HepG2 (cell line): Measurements from ENCODE around the gene SCYL1. TPM values are rescaled to one million over a fixed set of nuclear protein-coding genes. Genes with fewer than 3 reads are reported as not detected.

Experiments
- ATAC-seq: fragments of 200-7000 bp; cut with Tn5 transposase; 3 replicates; pipeline ENCODE4 v1.9.1; 2020; ENCODE audit warnings: mild to moderate bottlenecking, moderate library complexity
- BruUV-seq: library from RNA; stranded (reverse); fragments of 400-500 nt; replicated peaks from 2 replicates; lab custom pipeline; 2021; lab: Mats Ljungman, UMichigan
- CTCF ChIA-PET: fragments of 300-600 bp; formaldehyde crosslinking; extraction: SDS; loops from one replicate; lab custom pipeline; 2021; ENCODE audit warnings: low total read pairs, inconsistent platforms, low intra/inter-chr PET ratio; lab: Yijun Ruan, JAX
- POLR2A ChIA-PET: fragments of 350-600 bp; sonication (Branson Sonifier 250); formaldehyde crosslinking; loops from one replicate; lab custom pipeline; 2020; ENCODE audit warnings: antibody characterized with exemption, inconsistent platforms; lab: Yijun Ruan, JAX
- DNase-seq: peaks from one replicate; pipeline ENCODE4 v3.0.0-alpha.2; 2015; ENCODE audit warnings: low spot score
- FAIRE-seq: peaks from 3 replicates; lab custom pipeline; 2011; peaks lifted over from hg19 to GRCh38; lab: Jason Lieb, UNC
- H2AFZ ChIP-seq: one replicate; pipeline ENCODE4 v1.6.1; 2011; ENCODE audit warnings: low read length, inconsistent platforms
- H3K27ac ChIP-seq: fragments of 300-600 bp; 3 replicates; pipeline ENCODE4 v1.8.0; 2011; ENCODE audit warnings: mixed run types, mild to moderate bottlenecking, mixed read lengths, low read length, inconsistent platforms; ENCODE audit not compliant: insufficient read depth; ENCODE audit errors: extremely low read length
- H3K27me3 ChIP-seq, 2 experiments: fragments of 200-600 bp in 1 of 2; 2 replicates in 1 of 2; 3 replicates in 1 of 2; pipeline versions ENCODE4 v1.6.0 to v1.8.0; 2011; ENCODE audit warnings: low read length in 2 of 2, mild to moderate bottlenecking in 2 of 2, moderate library complexity in 2 of 2, inconsistent platforms in 1 of 2; ENCODE audit not compliant: insufficient read depth in 2 of 2, control insufficient read depth in 1 of 2
- H3K36me3 ChIP-seq, 2 experiments: fragments of 200-600 bp in 1 of 2; replicated peaks in 1 of 2; 2 replicates in 1 of 2; 3 replicates in 1 of 2; pipeline versions ENCODE4 v1.5.1 to v1.8.0; 2011; ENCODE audit warnings: low read length in 2 of 2, inconsistent platforms in 1 of 2; ENCODE audit not compliant: insufficient read depth in 2 of 2, control insufficient read depth in 1 of 2
- H3K4me1 ChIP-seq: 2 replicates; pipeline ENCODE4 v1.5.1; 2012; ENCODE audit warnings: low read length, inconsistent platforms; ENCODE audit not compliant: insufficient read depth
- H3K4me2 ChIP-seq: 2 replicates; pipeline ENCODE4 v1.6.0; 2011; ENCODE audit warnings: low read depth, low read length, inconsistent platforms
- H3K4me3 ChIP-seq, 3 experiments: fragments of 200-600 bp in 1 of 3; sonication (generic), shearing (Covaris generic) in 1 of 3; replicated peaks in 1 of 3; 2 replicates each; pipeline ENCODE4 v1.5.1; 2011 to 2016; ENCODE audit warnings: low read length in 3 of 3, inconsistent platforms in 2 of 3, low read depth in 2 of 3, mild to moderate bottlenecking in 2 of 3, control low read depth in 1 of 3, mixed read lengths in 1 of 3; ENCODE audit not compliant: insufficient read depth in 1 of 3
- H3K79me2 ChIP-seq: one replicate; pipeline ENCODE4 v1.6.1; 2011; ENCODE audit warnings: low read length, inconsistent platforms; ENCODE audit not compliant: insufficient read depth
- H3K9ac ChIP-seq: 2 replicates; pipeline ENCODE4 v1.6.0; 2011; ENCODE audit warnings: mild to moderate bottlenecking, low read depth, low read length, inconsistent platforms; ENCODE audit not compliant: insufficient read depth
- H3K9me3 ChIP-seq: 2 replicates; pipeline ENCODE4 v1.5.1; 2012; ENCODE audit warnings: mild to moderate bottlenecking, low read length
- H4K20me1 ChIP-seq: 2 replicates; pipeline ENCODE4 v1.6.0; 2011; ENCODE audit warnings: inconsistent platforms, mild to moderate bottlenecking, low read length, moderate library complexity; ENCODE audit not compliant: insufficient read depth
- AHR ChIP-seq: IDR thresholded peaks from 2 replicates; pipeline ENCODE4 v1.6.1; 2018; ENCODE audit warnings: missing genetic modification reagents, missing compliant biosample characterization
- HBP1 ChIP-seq: IDR thresholded peaks from 2 replicates; pipeline ENCODE4 v1.6.1; 2016; ENCODE audit warnings: low read depth, control low read depth
- LBX2 ChIP-seq: sonication (generic); formaldehyde crosslinking; IDR thresholded peaks from 2 replicates; pipeline ENCODE4 v1.5.0; 2020; ENCODE audit warnings: missing genetic modification reagents, mild to moderate bottlenecking, borderline replicate concordance
- NR2F2 ChIP-seq: IDR thresholded peaks from 2 replicates; pipeline ENCODE4 v1.6.1; 2012; ENCODE audit warnings: low read depth, inconsistent platforms, borderline replicate concordance
- SALL1 ChIP-seq: sonication (generic); formaldehyde crosslinking; IDR thresholded peaks from 2 replicates; pipeline ENCODE4 v1.8.0; 2022; ENCODE audit warnings: mild to moderate bottlenecking, missing genetic modification reagents
- XRCC5 ChIP-seq: fragments of 200-400 bp; formaldehyde crosslinking; optimal IDR thresholded peaks from 2 replicates; pipeline ENCODE3; 2017; ENCODE audit warnings: mild to moderate bottlenecking, low read length
- ZMYM4 ChIP-seq: sonication (generic); formaldehyde crosslinking; IDR thresholded peaks from 2 replicates; pipeline ENCODE4 v1.8.1; 2023; ENCODE audit warnings: mild to moderate bottlenecking, missing genetic modification reagents
- ZNF362 ChIP-seq: sonication (generic); formaldehyde crosslinking; IDR thresholded peaks from 2 replicates; pipeline ENCODE4 v1.4.0; 2020; ENCODE audit warnings: missing genetic modification reagents, mild to moderate bottlenecking, borderline replicate concordance
- ZNF414 ChIP-seq: sonication (generic); formaldehyde crosslinking; IDR thresholded peaks from 2 replicates; pipeline ENCODE4 v1.5.0; 2020; ENCODE audit warnings: missing genetic modification reagents
- ZNF687 ChIP-seq: sonication (generic); formaldehyde crosslinking; IDR thresholded peaks from 2 replicates; pipeline ENCODE4 v1.5.1; 2020; ENCODE audit warnings: mild to moderate bottlenecking, missing genetic modification reagents, moderate library complexity
- WGBS: methylation state at CpG from one replicate; pipeline ENCODE4 v1.1.6; 2017; ENCODE audit warnings: low lambda C conversion rate; 5-methylcytosine and 5-hydroxymethylcytosine counted together
- in situ Hi-C: cut with HindIII; loops from 2 replicates; pipeline ENCODE4 v1.10.0; 2017; ENCODE audit warnings: low pct_unique_long_range_greater_than_20kb; ENCODE audit not compliant: extremely low pct_ligation_motif_present
- intact Hi-C: fragments of 100-400 bp; cut with micrococcal nuclease; formaldehyde crosslinking; loops from one replicate; pipeline ENCODE4 v1.10.0; 2022; ENCODE audit not compliant: unreplicated experiment
- polyA plus RNA-seq, 8 experiments: library from polyadenylated mRNA; depleted of rRNA in 3 of 8; stranded (reverse) in 7 of 8; unstranded in 1 of 8; fragments of >200 nt; fragmentation: Illumina TruSeq in 4 of 8; extraction: Trizol in 4 of 8; gene quantifications; 2 replicates each; pipeline versions ENCODE4 v1.2.1 to v1.2.3, GENCODE V29; 2011 to 2016; ENCODE audit warnings: low read depth in 4 of 8, missing spikeins in 1 of 8, mixed read lengths in 1 of 8; ENCODE audit not compliant: insufficient read depth in 1 of 8
- total RNA-seq, 5 experiments: library from RNA; depleted of rRNA; stranded (reverse); fragments of >200 nt; fragmentation: Illumina TruSeq; extraction: Trizol; gene quantifications; 2 replicates each; pipeline ENCODE4 v1.2.3, GENCODE V29; 2016; ENCODE audit warnings: low read depth in 1 of 5

SCYL1 gene
- total and polyA plus RNA-seq, 2 of the 13 experiments (the other 11 are each of a cell fraction or from before 2014, with no cell fraction given) = 65.9 to 103 TPM

- H3K4me1 ChIP-seq = peaks cover 47% of the 10 kb centered on the region
- 35% methylated on average over 3 of the region's 10 CpGs for WGBS
- ChIA-PET POLR2A (interaction anchor here (0.6 to 1.7 kb wide), 12 partner anchors 8 to 145 kb away, joined by 3 to 12 read pairs (median 5); partner anchors contain the start of gene NEAT1), CTCF (no interaction called here)
- H3K9me3 ChIP-seq = no peaks in the 10 kb centered on the region
- intact Hi-C loops (no loop called here), in situ Hi-C loops (no loop called here)
- 0 out of 6 replicates have a peak overlapping the region, but pooled peaks of 1 of the 3 experiments have one; percentile 32 for H3K4me3 ChIP-seq
- no peak overlapping the region for H2AFZ ChIP-seq
- peak; percentile 71 for ATAC-seq
- peak; percentile 50 for DNase-seq
- 0 out of 2 replicates have a peak overlapping the region, but pooled peaks have one; percentile 17 for H3K9ac ChIP-seq
- H3K27ac ChIP-seq = peak overlapping the region; percentile 66
- BruUV-seq = no TSS peak
- peak overlapping the region; percentile 62 for H3K4me2 ChIP-seq
- peak; percentile 80 for FAIRE-seq
- no peaks in the 10 kb centered on the region; a peak in 1 of 5 replicates for H3K27me3 ChIP-seq
- H3K79me2 ChIP-seq = peaks cover 19% of the 10 kb centered on the region
- peaks cover 17 to 35% of the 10 kb centered on the region in 2 experiments for H3K36me3 ChIP-seq
- H4K20me1 ChIP-seq = 0 out of 2 replicates have a peak, but pooled peaks cover 3% of the 10 kb centered on the region
- TF ChIP-seq LBX2 (CRISPR knock-in tag) (no peak), HBP1 (no peak), XRCC5 (peak; percentile 65), AHR (0 out of 2 replicates have a peak, but pooled peaks have one; percentile 46), ZNF414 (CRISPR knock-in tag) (peak; percentile 40; the same call in 1 of the 2 replicates), ZNF362 (CRISPR knock-in tag) (peak; percentile 31; the same call in 1 of the 2 replicates), ZMYM4 (CRISPR knock-in tag) (peak; percentile 62; the same call in 1 of the 2 replicates), NR2F2 (peak; percentile 96), SALL1 (CRISPR knock-in tag) (peak; percentile 77; the same call in 1 of the 2 replicates), ZNF687 (CRISPR knock-in tag) (peak; percentile 87)
These were observed 4.7 kb downstream of the SCYL1 start for GRCh38 chr11:65529475-65530156.
